GM21390 (cell line): ENCODE results near the gene UQCC5.
A peak's percentile ranks its signal among the peaks of the same experiment; 100 is the strongest.

Experiments used
- ATAC-seq: cut with Tn5 transposase; IDR thresholded peaks from one replicate; pipeline ENCODE4 v1.9.1; 2021; ENCODE audit not compliant: unreplicated experiment

The UQCC5 gene

GRCh38 chr3:52536369-52537164 lies at the start of gene UQCC5:
Gene UQCC5 (plus strand): TSS chr3:52536605. CDS start chr3:52536756, 151 bp downstream.
- peak; percentile 84 for ATAC-seq

- no peak for ATAC-seq
Observed at GRCh38 chr3:52487050-52487787, 49.2 kb upstream of the UQCC5 start.

DNA sequence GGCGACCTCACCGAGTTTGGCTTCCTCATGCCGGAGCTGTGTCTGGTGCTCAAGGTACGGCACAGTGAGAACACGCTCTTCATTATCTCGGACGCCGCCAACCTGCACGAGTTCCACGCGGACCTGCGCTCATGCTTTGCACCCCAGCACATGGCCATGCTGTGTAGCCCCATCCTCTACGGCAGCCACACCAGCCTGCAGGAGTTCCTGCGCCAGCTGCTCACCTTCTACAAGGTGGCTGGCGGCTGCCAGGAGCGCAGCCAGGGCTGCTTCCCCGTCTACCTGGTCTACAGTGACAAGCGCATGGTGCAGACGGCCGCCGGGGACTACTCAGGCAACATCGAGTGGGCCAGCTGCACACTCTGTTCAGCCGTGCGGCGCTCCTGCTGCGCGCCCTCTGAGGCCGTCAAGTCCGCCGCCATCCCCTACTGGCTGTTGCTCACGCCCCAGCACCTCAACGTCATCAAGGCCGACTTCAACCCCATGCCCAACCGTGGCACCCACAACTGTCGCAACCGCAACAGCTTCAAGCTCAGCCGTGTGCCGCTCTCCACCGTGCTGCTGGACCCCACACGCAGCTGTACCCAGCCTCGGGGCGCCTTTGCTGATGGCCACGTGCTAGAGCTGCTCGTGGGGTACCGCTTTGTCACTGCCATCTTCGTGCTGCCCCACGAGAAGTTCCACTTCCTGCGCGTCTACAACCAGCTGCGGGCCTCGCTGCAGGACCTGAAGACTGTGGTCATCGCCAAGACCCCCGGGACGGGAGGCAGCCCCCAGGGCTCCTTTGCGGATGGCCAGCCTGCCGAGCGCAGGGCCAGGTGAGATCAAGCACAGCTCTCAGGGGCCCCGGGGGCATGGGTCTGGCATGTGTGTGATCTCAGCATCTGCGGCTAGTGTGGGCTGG lies 48.4 kb upstream of the UQCC5 start:
- no peak for ATAC-seq

DNA sequence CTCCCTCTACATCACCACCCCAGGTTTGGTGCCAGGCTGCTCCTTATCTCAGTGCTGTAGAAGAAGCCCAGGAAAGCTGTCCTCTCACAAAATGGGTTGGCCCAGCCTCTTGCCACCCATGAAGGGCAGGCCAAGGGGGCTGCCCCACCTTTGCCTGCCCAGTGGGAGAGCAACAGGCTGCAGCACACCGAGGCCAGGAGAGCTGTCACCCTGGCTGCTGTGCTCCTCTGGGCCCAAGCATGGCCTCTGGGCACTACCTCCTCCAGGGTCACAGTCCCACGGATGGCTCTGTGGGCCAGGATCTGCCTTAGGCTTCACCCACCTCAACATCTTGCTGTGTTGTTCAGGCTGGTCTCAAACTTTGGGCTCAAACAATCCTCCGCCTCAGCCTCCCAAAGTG lies 47.7 kb upstream of the UQCC5 start:
- ATAC-seq, result no peak

DNA sequence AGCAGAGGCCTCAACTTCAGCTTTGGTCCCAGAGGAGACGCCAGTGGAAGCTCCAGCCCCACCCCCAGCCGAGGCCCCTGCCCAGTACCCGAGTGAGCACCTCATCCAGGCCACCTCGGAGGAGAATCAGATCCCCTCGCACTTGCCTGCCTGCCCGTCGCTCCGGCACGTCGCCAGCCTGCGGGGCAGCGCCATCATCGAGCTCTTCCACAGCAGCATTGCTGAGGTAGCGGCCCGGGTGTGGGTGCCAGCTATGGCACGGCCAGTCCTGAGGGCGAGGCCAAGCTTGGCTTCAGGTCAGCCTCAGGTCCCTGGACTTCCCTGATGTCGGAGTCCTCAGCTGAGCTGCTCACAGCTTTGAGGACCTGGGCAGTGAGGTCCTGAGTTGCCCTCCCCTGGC lies 47.0 kb upstream of the UQCC5 start:
- ATAC-seq, result no peak

DNA sequence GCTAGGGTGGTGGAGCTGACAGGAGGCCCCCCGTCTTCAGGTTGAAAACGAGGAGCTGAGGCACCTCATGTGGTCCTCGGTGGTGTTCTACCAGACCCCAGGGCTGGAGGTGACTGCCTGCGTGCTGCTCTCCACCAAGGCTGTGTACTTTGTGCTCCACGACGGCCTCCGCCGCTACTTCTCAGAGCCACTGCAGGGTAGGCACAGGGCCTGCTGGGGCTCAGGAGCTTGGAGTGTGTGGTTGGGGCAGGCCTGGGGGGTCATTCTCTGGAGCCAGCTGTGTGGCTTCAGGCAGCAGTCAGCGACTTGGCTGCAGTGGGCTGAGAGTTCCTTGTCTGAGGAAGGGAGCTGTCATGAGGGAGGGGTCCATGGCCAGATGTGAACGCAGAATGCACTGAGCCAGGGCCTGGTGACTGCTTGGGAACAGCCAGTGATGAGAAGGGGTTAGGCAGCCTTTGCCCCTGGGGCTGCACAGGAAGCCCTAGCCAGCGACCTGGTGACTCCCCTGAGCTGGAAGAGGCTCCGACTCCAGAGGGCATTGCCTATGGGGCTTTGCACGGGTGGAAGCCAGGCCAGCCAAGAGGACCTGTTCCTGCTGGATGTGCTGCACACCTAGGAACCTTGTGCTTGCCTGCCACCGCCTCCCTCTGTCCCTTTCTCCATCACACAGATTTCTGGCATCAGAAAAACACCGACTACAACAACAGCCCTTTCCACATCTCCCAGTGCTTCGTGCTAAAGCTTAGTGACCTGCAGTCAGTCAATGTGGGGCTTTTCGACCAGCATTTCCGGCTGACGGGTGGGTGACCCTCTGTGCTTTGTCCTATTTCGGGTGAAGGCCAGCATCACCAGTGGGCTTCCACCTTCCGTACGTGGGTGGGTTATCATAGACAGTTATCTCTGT lies 46.1 kb upstream of the UQCC5 start:
- ATAC-seq, result no peak

DNA sequence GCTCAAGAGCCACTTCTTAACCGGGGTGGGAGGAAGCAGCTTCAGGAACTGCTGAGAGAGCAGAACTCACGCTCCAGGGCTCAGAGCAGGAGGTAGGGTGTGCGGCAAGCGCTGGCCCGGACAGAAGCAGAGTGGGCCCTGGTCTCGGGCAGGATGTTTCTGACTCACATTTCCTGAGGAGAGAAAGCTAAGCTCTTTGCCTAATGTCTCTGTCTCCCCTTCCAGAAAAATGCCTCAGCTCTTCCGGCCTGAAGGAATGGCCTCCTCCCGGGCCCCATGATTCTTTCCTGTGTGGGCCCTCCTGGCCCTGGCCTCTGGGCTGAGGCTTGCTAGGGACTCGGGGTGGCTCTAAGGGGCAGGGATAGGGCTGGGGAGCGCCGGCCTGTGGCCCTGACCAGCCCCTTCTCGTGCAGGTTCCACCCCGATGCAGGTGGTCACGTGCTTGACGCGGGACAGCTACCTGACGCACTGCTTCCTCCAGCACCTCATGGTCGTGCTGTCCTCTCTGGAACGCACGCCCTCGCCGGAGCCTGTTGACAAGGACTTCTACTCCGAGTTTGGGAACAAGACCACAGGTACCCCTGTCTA lies 45.4 kb upstream of the UQCC5 start:
- no peak for ATAC-seq

- no peak for ATAC-seq
Observed at GRCh38 chr3:52492059-52492458, 44.3 kb upstream of the UQCC5 start.

DNA sequence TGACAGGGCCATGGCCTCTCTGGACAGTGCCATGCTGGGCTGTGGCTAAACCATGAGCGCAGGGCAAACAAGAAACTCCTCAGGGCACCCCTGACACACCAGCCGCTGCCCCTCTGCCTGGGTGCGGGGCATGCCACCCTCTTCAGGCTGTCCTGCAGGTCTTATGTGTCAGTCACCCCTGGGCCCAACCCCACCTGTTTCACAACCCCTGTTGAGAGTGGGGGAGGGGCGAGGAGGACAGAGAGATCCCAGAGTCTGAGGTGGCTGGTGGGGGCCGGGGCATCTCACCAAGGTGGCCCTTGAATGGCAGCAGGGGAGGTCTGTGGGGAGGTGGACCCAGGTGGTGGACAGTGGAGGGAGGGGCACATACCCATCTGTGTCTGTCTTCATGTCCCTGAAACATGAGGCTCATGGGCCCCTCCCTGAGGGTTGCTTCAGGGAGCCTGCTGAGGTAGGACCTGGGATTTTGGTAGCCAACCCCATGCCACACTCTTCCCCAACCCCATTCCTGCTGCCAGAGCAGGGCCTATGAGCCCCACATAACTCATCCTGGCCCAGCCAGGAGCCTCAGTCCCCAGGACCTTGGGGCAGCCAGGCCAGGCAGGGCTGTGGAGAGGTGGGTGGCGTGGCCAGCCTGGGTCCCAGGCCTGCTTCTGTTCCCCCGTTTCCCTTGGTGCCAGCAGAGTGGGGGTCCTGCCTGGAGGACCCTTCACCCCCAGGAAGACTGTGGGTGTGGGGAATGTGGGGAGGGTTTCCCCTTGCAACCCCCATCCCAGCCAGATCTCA lies 43.0 kb upstream of the UQCC5 start:
- ATAC-seq, result no peak

DNA sequence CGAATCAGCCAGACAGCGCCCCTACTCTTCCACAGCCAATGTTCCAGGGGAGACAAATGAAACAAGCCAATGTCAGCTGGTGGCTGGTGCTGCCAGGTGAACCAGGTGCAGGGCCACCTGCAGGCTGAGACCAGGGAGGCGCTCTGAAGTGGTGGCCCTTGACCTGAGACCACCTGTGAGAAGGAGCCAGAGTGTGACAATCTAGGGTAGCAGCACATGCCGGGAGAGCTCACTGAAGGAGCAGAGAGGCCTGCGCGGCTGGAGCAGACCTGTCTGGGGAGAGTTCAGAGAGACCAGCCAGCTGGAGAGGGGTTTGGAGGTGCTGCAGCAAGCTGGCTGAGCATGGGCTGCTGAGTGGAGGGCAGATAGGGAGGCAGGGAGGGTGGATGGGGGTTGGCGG lies 42.0 kb upstream of the UQCC5 start:
- no peak for ATAC-seq

- ATAC-seq, result no peak
Observed at GRCh38 chr3:52494886-52495495, 41.4 kb upstream of the UQCC5 start, which contains the start of gene STAB1. Gene STAB1 (plus strand): TSS chr3:52495338. CDS start chr3:52495414, 76 bp downstream.

- ATAC-seq, result no peak
Observed at GRCh38 chr3:52495777-52496602, 40.4 kb upstream of the UQCC5 start.

DNA sequence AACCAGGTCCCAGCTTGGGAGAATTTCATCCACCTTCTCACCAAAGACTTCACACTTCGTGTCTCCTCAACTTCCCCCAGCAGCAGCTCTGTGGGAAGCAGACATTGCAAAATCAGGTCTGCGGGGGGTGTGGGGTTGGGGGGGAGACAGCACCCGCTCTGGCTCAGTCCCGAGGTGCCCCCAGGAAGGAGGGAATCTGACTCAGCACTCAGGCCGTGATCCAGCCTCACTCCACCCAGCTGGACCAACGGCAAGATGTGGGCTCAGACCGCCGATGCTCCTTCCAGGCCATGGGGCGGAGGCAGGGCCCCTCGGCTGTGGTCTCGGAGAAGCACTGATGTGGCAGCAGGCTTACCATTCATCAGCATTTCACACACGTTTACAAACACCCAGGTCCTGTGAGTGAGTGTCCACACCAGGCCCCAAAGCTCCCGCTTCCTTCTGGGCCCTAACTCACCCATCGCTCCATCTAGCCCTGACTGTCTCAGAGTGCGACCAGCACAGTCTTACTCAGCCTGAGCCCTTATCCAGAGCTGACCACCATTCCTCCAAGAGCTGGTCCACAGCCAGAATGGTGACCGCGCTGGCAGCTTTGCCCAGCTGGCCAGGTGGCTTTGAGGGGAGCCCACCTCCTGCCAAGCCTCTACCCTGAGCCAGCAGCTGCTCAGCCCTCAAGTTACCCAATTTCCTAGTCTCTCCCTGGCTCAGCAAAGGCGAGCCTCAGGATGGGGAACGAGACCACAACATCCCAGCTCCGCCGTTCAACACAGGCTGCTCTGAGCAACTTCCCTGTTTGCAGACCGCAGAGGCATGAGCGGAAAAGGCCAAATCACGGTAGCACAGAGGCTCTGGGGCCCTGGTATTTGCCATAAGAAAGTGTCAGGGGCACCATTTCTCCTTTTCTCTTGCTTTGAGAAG lies 38.0 kb upstream of the UQCC5 start:
- ATAC-seq, result no peak

- no peak for ATAC-seq
Observed at GRCh38 chr3:52501046-52501445, 35.4 kb upstream of the UQCC5 start.

DNA sequence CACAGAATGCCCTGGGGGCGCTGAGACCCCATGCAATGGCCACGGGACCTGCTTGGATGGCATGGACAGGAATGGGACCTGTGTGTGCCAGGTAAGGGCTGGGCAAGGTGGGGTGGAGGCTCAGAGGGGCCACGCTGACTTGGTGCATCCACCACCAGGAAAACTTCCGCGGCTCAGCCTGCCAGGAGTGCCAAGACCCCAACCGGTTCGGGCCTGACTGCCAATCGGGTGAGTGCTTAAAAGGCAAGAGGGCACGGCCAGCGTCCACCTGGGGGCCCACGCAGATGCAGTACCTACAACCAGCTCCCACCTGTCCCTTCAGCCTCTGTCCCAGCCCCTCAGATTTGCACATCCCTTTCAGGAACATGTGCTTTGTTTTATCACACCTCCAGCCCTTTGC lies 34.4 kb upstream of the UQCC5 start:
- ATAC-seq, result no peak

DNA sequence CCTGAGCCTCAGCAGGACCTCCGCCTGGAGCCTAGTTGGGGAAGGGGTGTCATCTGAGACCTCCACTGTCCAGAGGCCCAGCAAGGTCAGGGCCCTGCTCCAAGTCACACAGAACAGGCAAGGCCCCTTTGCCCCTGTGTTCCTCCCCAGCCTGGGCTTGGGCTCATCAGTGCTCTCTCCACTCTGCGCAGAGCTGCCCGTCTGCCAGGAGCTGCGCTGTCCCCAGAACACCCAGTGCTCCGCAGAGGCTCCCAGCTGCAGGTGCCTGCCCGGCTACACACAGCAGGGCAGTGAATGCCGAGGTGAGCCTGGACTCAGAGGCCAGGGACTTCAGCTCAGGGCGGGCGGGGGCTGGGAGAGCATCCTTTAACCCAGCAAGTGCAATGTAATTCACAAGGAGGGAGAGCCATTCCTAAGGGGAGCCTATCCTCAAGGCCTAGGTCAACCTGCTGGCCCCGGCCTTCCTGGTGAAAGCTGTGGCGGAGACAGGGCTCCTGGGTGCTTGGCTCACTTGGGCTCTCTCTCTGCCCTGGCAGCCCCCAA lies 33.5 kb upstream of the UQCC5 start:
- ATAC-seq, result no peak
